HepG2 (cell line): ENCODE measurements around the gene ACOXL. TPM values are rescaled to one million over a fixed set of nuclear protein-coding genes. Genes with fewer than 3 reads are reported as not detected.

Experiments
- ATAC-seq: fragments of 200-7000 bp; cut with Tn5 transposase; 3 replicates; pipeline ENCODE4 v1.9.1; 2020; ENCODE audit warnings: mild to moderate bottlenecking, moderate library complexity
- BruUV-seq: library from RNA; stranded (reverse); fragments of 400-500 nt; replicated peaks from 2 replicates; lab custom pipeline; 2021; lab: Mats Ljungman, UMichigan
- CTCF ChIA-PET: fragments of 300-600 bp; formaldehyde crosslinking; extraction: SDS; loops from one replicate; lab custom pipeline; 2021; ENCODE audit warnings: low total read pairs, inconsistent platforms, low intra/inter-chr PET ratio; lab: Yijun Ruan, JAX
- POLR2A ChIA-PET: fragments of 350-600 bp; sonication (Branson Sonifier 250); formaldehyde crosslinking; loops from one replicate; lab custom pipeline; 2020; ENCODE audit warnings: antibody characterized with exemption, inconsistent platforms; lab: Yijun Ruan, JAX
- DNase-seq: peaks from one replicate; pipeline ENCODE4 v3.0.0-alpha.2; 2015; ENCODE audit warnings: low spot score
- FAIRE-seq: peaks from 3 replicates; lab custom pipeline; 2011; peaks lifted over from hg19 to GRCh38; lab: Jason Lieb, UNC
- H2AFZ ChIP-seq: one replicate; pipeline ENCODE4 v1.6.1; 2011; ENCODE audit warnings: low read length, inconsistent platforms
- H3K27ac ChIP-seq: fragments of 300-600 bp; 3 replicates; pipeline ENCODE4 v1.8.0; 2011; ENCODE audit warnings: mixed run types, mild to moderate bottlenecking, mixed read lengths, low read length, inconsistent platforms; ENCODE audit not compliant: insufficient read depth; ENCODE audit errors: extremely low read length
- H3K27me3 ChIP-seq, 2 experiments: fragments of 200-600 bp in 1 of 2; 2 replicates in 1 of 2; 3 replicates in 1 of 2; pipeline versions ENCODE4 v1.6.0 to v1.8.0; 2011; ENCODE audit warnings: low read length in 2 of 2, mild to moderate bottlenecking in 2 of 2, moderate library complexity in 2 of 2, inconsistent platforms in 1 of 2; ENCODE audit not compliant: insufficient read depth in 2 of 2, control insufficient read depth in 1 of 2
- H3K36me3 ChIP-seq, 2 experiments: fragments of 200-600 bp in 1 of 2; replicated peaks in 1 of 2; 2 replicates in 1 of 2; 3 replicates in 1 of 2; pipeline versions ENCODE4 v1.5.1 to v1.8.0; 2011; ENCODE audit warnings: low read length in 2 of 2, inconsistent platforms in 1 of 2; ENCODE audit not compliant: insufficient read depth in 2 of 2, control insufficient read depth in 1 of 2
- H3K4me1 ChIP-seq: 2 replicates; pipeline ENCODE4 v1.5.1; 2012; ENCODE audit warnings: low read length, inconsistent platforms; ENCODE audit not compliant: insufficient read depth
- H3K4me2 ChIP-seq: 2 replicates; pipeline ENCODE4 v1.6.0; 2011; ENCODE audit warnings: low read depth, low read length, inconsistent platforms
- H3K4me3 ChIP-seq, 3 experiments: fragments of 200-600 bp in 1 of 3; sonication (generic), shearing (Covaris generic) in 1 of 3; replicated peaks in 1 of 3; 2 replicates each; pipeline ENCODE4 v1.5.1; 2011 to 2016; ENCODE audit warnings: low read length in 3 of 3, inconsistent platforms in 2 of 3, low read depth in 2 of 3, mild to moderate bottlenecking in 2 of 3, control low read depth in 1 of 3, mixed read lengths in 1 of 3; ENCODE audit not compliant: insufficient read depth in 1 of 3
- H3K79me2 ChIP-seq: one replicate; pipeline ENCODE4 v1.6.1; 2011; ENCODE audit warnings: low read length, inconsistent platforms; ENCODE audit not compliant: insufficient read depth
- H3K9ac ChIP-seq: 2 replicates; pipeline ENCODE4 v1.6.0; 2011; ENCODE audit warnings: mild to moderate bottlenecking, low read depth, low read length, inconsistent platforms; ENCODE audit not compliant: insufficient read depth
- H3K9me3 ChIP-seq: 2 replicates; pipeline ENCODE4 v1.5.1; 2012; ENCODE audit warnings: mild to moderate bottlenecking, low read length
- H4K20me1 ChIP-seq: 2 replicates; pipeline ENCODE4 v1.6.0; 2011; ENCODE audit warnings: inconsistent platforms, mild to moderate bottlenecking, low read length, moderate library complexity; ENCODE audit not compliant: insufficient read depth
- MNT ChIP-seq: fragments of 450-650 bp; IDR thresholded peaks from 2 replicates; pipeline ENCODE4 v1.6.1; 2016
- PLRG1 ChIP-seq: fragments of 450-650 bp; conservative IDR thresholded peaks from 2 replicates; pipeline ENCODE4 v1.6.1; 2016
- SMC3 ChIP-seq: IDR thresholded peaks from 2 replicates; pipeline ENCODE4 v1.6.1; 2011; ENCODE audit warnings: low read length, improper control_type of control experiment
- ZFP82 ChIP-seq: sonication (generic); formaldehyde crosslinking; IDR thresholded peaks from 2 replicates; pipeline ENCODE4 v1.5.1; 2020; ENCODE audit warnings: mild to moderate bottlenecking, missing genetic modification reagents, borderline replicate concordance
- ZNF530 ChIP-seq: sonication (generic); formaldehyde crosslinking; IDR thresholded peaks from 2 replicates; pipeline ENCODE4 v1.5.0; 2020; ENCODE audit warnings: low read depth, mild to moderate bottlenecking, missing genetic modification reagents
- ZNF781 ChIP-seq: sonication (generic); formaldehyde crosslinking; IDR thresholded peaks from 2 replicates; pipeline ENCODE4 v1.5.1; 2020; ENCODE audit warnings: borderline replicate concordance, mild to moderate bottlenecking, missing genetic modification reagents; ENCODE audit errors: not compliant biosample characterization
- ZNF850 ChIP-seq: sonication (generic); formaldehyde crosslinking; conservative IDR thresholded peaks from 2 replicates; pipeline ENCODE4 v1.9.0; 2021; ENCODE audit warnings: mild to moderate bottlenecking, missing genetic modification reagents
- WGBS: methylation state at CpG from one replicate; pipeline ENCODE4 v1.1.6; 2017; ENCODE audit warnings: low lambda C conversion rate; 5-methylcytosine and 5-hydroxymethylcytosine counted together
- in situ Hi-C: cut with HindIII; loops from 2 replicates; pipeline ENCODE4 v1.10.0; 2017; ENCODE audit warnings: low pct_unique_long_range_greater_than_20kb; ENCODE audit not compliant: extremely low pct_ligation_motif_present
- intact Hi-C: fragments of 100-400 bp; cut with micrococcal nuclease; formaldehyde crosslinking; loops from one replicate; pipeline ENCODE4 v1.10.0; 2022; ENCODE audit not compliant: unreplicated experiment
- polyA plus RNA-seq, 8 experiments: library from polyadenylated mRNA; depleted of rRNA in 3 of 8; stranded (reverse) in 7 of 8; unstranded in 1 of 8; fragments of >200 nt; fragmentation: Illumina TruSeq in 4 of 8; extraction: Trizol in 4 of 8; gene quantifications; 2 replicates each; pipeline versions ENCODE4 v1.2.1 to v1.2.3, GENCODE V29; 2011 to 2016; ENCODE audit warnings: low read depth in 4 of 8, missing spikeins in 1 of 8, mixed read lengths in 1 of 8; ENCODE audit not compliant: insufficient read depth in 1 of 8
- total RNA-seq, 5 experiments: library from RNA; depleted of rRNA; stranded (reverse); fragments of >200 nt; fragmentation: Illumina TruSeq; extraction: Trizol; gene quantifications; 2 replicates each; pipeline ENCODE4 v1.2.3, GENCODE V29; 2016; ENCODE audit warnings: low read depth in 1 of 5
- TF ChIP-seq, protein P1 (sequence below): sonication (generic); formaldehyde crosslinking; IDR thresholded peaks from 2 replicates; pipeline ENCODE4 v1.8.0; 2022; ENCODE audit warnings: mild to moderate bottlenecking, missing genetic modification reagents; ENCODE audit not compliant: insufficient replicate concordance
- TF ChIP-seq, protein P2 (sequence below): IDR thresholded peaks from 2 replicates; pipeline ENCODE4 v1.6.1; 2018; ENCODE audit warnings: missing genetic modification reagents

Gene ACOXL
- total and polyA plus RNA-seq, 2 of the 13 experiments (the other 11 are each of a cell fraction or from before 2014, with no cell fraction given), result not detected

DNA sequence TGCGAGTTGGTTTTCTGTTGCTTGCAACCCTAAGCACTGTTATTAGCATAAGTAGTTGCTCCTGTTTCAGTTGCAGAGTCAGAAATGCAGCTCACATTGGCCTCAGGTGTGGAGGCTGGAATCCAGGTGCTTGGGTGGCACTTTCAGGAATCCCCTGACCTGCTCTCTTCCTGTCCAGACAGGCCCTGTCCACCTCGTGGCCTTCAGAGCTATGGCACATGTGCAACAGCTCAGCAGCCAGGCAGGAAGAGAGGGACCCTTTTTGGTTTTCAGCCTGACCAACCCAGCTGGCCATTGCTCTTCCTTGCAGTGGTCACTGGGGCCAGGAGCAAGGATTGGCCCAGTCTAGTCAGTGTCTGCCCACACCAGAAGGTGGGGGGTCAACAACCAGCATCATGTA lies 12.7 kb downstream of the ACOXL start:
- Histone ChIP-seq H3K27me3 (peaks cover 6 to 60% of the 10 kb centered on the region in 2 experiments), H2AFZ (no peak overlapping the region), H4K20me1 (no peaks in the 10 kb centered on the region), H3K36me3 (no peaks in the 10 kb centered on the region), H3K4me3 (no peak overlapping the region), H3K9me3 (no peaks in the 10 kb centered on the region), H3K9ac (no peak overlapping the region), H3K4me2 (no peak overlapping the region), H3K4me1 (no peaks in the 10 kb centered on the region), H3K79me2 (no peaks in the 10 kb centered on the region), H3K27ac (no peak overlapping the region)
- no peak for ATAC-seq
- WGBS, result 63% methylated on average over 1 of the region's 2 CpGs
- no peak for DNase-seq
- in situ Hi-C loops (no loop called here), intact Hi-C loops (no loop called here)
- POLR2A ChIA-PET, result no interaction called here
- FAIRE-seq, result no peak
- TF ChIP-seq ZNF781 (CRISPR knock-in tag) (no peak), MNT (peak; percentile 78)
- CTCF ChIA-PET, result no interaction called here
- BruUV-seq, result no TSS peak

DNA sequence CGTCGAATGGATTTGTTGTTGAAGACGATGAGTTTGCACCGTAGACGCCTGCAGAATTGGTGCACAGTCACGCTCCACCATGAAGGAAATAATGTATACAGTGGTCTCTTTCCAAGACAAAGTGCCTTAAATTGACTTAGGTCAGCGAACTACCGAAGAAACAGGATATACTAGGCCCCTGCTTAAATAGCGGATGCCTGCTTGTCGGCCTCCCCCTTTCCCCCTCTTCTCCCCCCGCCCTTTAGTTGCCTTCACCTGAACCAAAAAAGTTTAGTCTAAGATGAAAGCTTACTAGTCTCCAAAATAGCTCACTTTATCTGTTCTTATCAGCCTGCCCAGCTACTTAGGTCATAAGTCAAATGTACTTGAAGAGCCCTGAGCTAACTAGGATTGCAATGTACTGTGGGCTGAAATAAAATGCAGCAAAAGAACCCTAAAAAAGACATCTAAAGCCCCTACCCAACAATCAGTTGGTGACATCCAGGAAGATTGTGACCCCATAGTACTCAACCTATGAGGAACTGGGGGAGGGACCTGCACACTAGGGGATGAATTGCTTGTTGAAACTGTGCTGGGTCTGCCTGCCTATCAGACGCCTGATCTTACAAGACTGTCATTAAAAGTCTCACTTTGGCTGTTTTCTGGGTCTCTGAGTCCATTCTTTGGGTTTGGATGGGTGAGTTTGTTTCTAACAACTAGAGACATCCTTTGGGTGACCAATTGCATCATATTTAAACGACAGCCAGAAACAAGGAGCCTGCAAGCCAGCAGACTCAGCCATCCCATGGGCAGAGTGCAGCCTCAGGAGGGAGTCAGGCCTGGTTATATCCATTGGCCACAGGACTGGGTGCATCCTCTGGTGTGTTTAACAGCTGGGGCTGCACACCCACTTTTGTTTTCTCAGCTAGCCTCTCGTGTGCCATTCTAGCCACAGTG lies 14.5 kb downstream of the ACOXL start:
- WGBS, result 41% methylated on average over 14 of the region's 14 CpGs
- CTCF ChIA-PET, result no interaction called here

More for the DNA sequence above, 14.5 kb downstream of the ACOXL start:
- Histone ChIP-seq H3K4me1 (no peaks in the 10 kb centered on the region), H3K9me3 (no peaks in the 10 kb centered on the region), H3K27ac (no peak overlapping the region), H3K4me2 (no peak overlapping the region), H4K20me1 (no peaks in the 10 kb centered on the region), H3K4me3 (no peak overlapping the region), H3K36me3 (no peaks in the 10 kb centered on the region), H3K27me3 (peaks cover 6 to 60% of the 10 kb centered on the region in 2 experiments)
- no peak for FAIRE-seq
- BruUV-seq, result no TSS peak
- in situ Hi-C loops, result no loop called here
- ATAC-seq, result no peak
- POLR2A ChIA-PET, result no interaction called here
- DNase-seq, result no peak
- TF ChIP-seq, protein P1, sequence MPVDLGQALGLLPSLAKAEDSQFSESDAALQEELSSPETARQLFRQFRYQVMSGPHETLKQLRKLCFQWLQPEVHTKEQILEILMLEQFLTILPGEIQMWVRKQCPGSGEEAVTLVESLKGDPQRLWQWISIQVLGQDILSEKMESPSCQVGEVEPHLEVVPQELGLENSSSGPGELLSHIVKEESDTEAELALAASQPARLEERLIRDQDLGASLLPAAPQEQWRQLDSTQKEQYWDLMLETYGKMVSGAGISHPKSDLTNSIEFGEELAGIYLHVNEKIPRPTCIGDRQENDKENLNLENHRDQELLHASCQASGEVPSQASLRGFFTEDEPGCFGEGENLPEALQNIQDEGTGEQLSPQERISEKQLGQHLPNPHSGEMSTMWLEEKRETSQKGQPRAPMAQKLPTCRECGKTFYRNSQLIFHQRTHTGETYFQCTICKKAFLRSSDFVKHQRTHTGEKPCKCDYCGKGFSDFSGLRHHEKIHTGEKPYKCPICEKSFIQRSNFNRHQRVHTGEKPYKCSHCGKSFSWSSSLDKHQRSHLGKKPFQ (CRISPR knock-in tag), result no peak
- TF ChIP-seq PLRG1 (no peak), ZNF850 (CRISPR knock-in tag) (no peak), ZNF530 (no peak), ZFP82 (CRISPR knock-in tag) (no peak), SMC3 (no peak)
- TF ChIP-seq, protein P2, sequence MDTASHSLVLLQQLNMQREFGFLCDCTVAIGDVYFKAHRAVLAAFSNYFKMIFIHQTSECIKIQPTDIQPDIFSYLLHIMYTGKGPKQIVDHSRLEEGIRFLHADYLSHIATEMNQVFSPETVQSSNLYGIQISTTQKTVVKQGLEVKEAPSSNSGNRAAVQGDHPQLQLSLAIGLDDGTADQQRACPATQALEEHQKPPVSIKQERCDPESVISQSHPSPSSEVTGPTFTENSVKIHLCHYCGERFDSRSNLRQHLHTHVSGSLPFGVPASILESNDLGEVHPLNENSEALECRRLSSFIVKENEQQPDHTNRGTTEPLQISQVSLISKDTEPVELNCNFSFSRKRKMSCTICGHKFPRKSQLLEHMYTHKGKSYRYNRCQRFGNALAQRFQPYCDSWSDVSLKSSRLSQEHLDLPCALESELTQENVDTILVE (CRISPR knock-in tag), result no peak
- TF ChIP-seq, all 625 proteins: peak for 0
- intact Hi-C loops, result no loop called here
- no peaks in the 10 kb centered on the region for H3K79me2 ChIP-seq
- no peak overlapping the region for H3K9ac ChIP-seq
- H2AFZ ChIP-seq, result no peak overlapping the region
